HUES64 (cell line): Measurements from ENCODE around the gene PDCD1.

ENCODE experiments used
- H3K27ac ChIP-seq: 2 replicates; pipeline ENCODE4 v1.7.0; 2013; ENCODE audit warnings: low read depth, low read length, inconsistent platforms
- H3K27me3 ChIP-seq: 2 replicates; pipeline ENCODE4 v1.6.1; 2013; ENCODE audit warnings: mild to moderate bottlenecking, low read length; ENCODE audit not compliant: insufficient read depth
- H3K36me3 ChIP-seq: 2 replicates; pipeline ENCODE4 v1.6.1; 2013; ENCODE audit warnings: mild to moderate bottlenecking, low read length; ENCODE audit not compliant: insufficient read depth
- H3K4me1 ChIP-seq: 2 replicates; pipeline ENCODE4 v1.6.1; 2013; ENCODE audit warnings: mild to moderate bottlenecking, low read length, moderate library complexity; ENCODE audit not compliant: insufficient read depth
- H3K4me3 ChIP-seq: 2 replicates; pipeline ENCODE4 v1.5.1; 2013; ENCODE audit warnings: mild to moderate bottlenecking, low read length, moderate library complexity
- H3K9ac ChIP-seq: 2 replicates; pipeline ENCODE4 v1.6.1; 2013; ENCODE audit warnings: mild to moderate bottlenecking, low read depth, low read length
- H3K9me3 ChIP-seq: 2 replicates; pipeline ENCODE4 v1.6.1; 2013; ENCODE audit warnings: low read depth, low read length; ENCODE audit not compliant: insufficient read depth
- WGBS: fragments of 150-250, 120-280 bp; methylation state at CpG from one replicate; pipeline ENCODE4 v1.1.7; 2013; ENCODE audit warnings: missing lambda C conversion rate; 5-methylcytosine and 5-hydroxymethylcytosine counted together

The PDCD1 gene

GRCh38 chr2:241894056-241894641 lies 35.5 kb upstream of the PDCD1 start:
- 88% methylated on average over 23 of the region's 23 CpGs for WGBS
- H3K27ac ChIP-seq, result no peak overlapping the region

DNA sequence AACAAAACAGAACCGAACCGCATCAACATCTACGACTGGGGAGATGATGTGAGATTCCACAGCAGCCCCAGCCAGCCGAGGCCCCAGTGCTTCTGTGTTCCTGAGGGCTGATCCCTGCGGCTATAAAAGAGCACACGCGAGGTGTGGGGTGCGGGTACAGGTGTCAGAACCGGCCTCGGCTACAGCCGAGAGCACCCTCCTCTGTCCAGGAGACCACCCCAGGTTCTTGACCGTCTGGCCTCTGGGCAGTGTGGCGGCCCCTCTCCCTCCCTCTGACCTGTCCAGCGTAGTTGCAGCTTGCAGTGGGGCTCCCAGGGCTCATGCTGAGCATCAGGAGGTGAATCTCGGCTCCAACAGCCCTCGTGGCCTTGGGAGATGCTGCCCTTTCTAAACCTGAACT lies 34.6 kb upstream of the PDCD1 start:
- Histone ChIP-seq H3K9me3 (no peaks in the 10 kb centered on the region), H3K27ac (no peak overlapping the region), H3K4me1 (0 out of 2 replicates have a peak, but pooled peaks cover 4% of the 10 kb centered on the region), H3K36me3 (no peaks in the 10 kb centered on the region), H3K27me3 (no peaks in the 10 kb centered on the region), H3K9ac (no peak overlapping the region), H3K4me3 (no peak overlapping the region)
- WGBS, result 89% methylated on average over 16 of the region's 16 CpGs

More at GRCh38 chr2:241894056-241894641, 35.5 kb upstream of the PDCD1 start:
- H3K36me3 ChIP-seq, result no peaks in the 10 kb centered on the region
- 0 out of 2 replicates have a peak, but pooled peaks cover 4% of the 10 kb centered on the region for H3K4me1 ChIP-seq
- H3K4me3 ChIP-seq, result no peak overlapping the region
- H3K9me3 ChIP-seq, result no peaks in the 10 kb centered on the region
- no peaks in the 10 kb centered on the region for H3K27me3 ChIP-seq
- H3K9ac ChIP-seq, result no peak overlapping the region

GRCh38 chr2:241892299-241893137 lies 33.8 kb upstream of the PDCD1 start:
- Histone ChIP-seq H3K4me3 (no peak overlapping the region), H3K27me3 (no peaks in the 10 kb centered on the region), H3K9me3 (no peaks in the 10 kb centered on the region), H3K9ac (no peak overlapping the region), H3K27ac (no peak overlapping the region), H3K4me1 (0 out of 2 replicates have a peak, but pooled peaks cover 4% of the 10 kb centered on the region), H3K36me3 (no peaks in the 10 kb centered on the region)
- WGBS, result 89% methylated on average over 22 of the region's 22 CpGs

GRCh38 chr2:241891988-241892298 lies 33.2 kb upstream of the PDCD1 start:
- no peaks in the 10 kb centered on the region for H3K9me3 ChIP-seq
- 91% methylated on average over 3 of the region's 3 CpGs for WGBS
- H3K27ac ChIP-seq, result no peak overlapping the region
- 0 out of 2 replicates have a peak, but pooled peaks cover 4% of the 10 kb centered on the region for H3K4me1 ChIP-seq
- H3K9ac ChIP-seq, result no peak overlapping the region
- no peaks in the 10 kb centered on the region for H3K36me3 ChIP-seq
- H3K4me3 ChIP-seq, result no peak overlapping the region
- no peaks in the 10 kb centered on the region for H3K27me3 ChIP-seq

- Histone ChIP-seq H3K9me3 (no peaks in the 10 kb centered on the region), H3K4me3 (no peak overlapping the region), H3K4me1 (0 out of 2 replicates have a peak, but pooled peaks cover 4% of the 10 kb centered on the region), H3K36me3 (no peaks in the 10 kb centered on the region), H3K9ac (no peak overlapping the region), H3K27ac (no peak overlapping the region), H3K27me3 (no peaks in the 10 kb centered on the region)
- 90% methylated on average over 27 of the region's 27 CpGs for WGBS
These were observed 32.8 kb upstream of the PDCD1 start for GRCh38 chr2:241891315-241891987.

- Histone ChIP-seq H3K4me1 (0 out of 2 replicates have a peak, but pooled peaks cover 4% of the 10 kb centered on the region), H3K9ac (no peak overlapping the region), H3K27ac (no peak overlapping the region), H3K9me3 (no peaks in the 10 kb centered on the region), H3K36me3 (no peaks in the 10 kb centered on the region), H3K4me3 (no peak overlapping the region), H3K27me3 (no peaks in the 10 kb centered on the region)
- whole genome bisulfite sequencing, result 71% methylated on average over 29 of the region's 29 CpGs
These were observed 32.0 kb upstream of the PDCD1 start for GRCh38 chr2:241890524-241891235.

DNA sequence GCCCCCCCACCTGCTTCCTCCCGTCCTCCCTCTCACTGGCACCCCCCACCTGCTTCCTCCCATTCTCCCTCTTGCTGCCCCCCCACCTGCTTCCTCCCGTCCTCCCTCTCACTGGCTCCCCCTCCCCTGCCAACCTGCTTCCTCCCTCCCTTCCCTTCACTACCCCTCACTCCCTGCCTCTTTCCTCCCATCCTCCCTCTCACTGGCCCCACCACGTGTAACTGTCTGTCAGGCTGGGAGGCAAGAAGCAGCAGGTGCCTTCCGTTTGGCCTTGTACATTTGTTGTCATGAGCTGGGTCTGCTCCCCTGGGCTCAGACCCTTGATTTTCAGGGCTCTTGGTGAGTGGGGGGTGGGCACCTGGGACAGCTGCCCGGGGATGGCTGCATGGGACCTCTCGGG lies 29.9 kb upstream of the PDCD1 start:
- H3K9ac ChIP-seq, result no peak overlapping the region
- H3K36me3 ChIP-seq, result no peaks in the 10 kb centered on the region
- no peak overlapping the region for H3K4me3 ChIP-seq
- H3K9me3 ChIP-seq, result no peaks in the 10 kb centered on the region
- 50% methylated on average over 5 of the region's 6 CpGs for WGBS
- H3K4me1 ChIP-seq, result 0 out of 2 replicates have a peak, but pooled peaks cover 4% of the 10 kb centered on the region
- no peaks in the 10 kb centered on the region for H3K27me3 ChIP-seq
- no peak overlapping the region for H3K27ac ChIP-seq

DNA sequence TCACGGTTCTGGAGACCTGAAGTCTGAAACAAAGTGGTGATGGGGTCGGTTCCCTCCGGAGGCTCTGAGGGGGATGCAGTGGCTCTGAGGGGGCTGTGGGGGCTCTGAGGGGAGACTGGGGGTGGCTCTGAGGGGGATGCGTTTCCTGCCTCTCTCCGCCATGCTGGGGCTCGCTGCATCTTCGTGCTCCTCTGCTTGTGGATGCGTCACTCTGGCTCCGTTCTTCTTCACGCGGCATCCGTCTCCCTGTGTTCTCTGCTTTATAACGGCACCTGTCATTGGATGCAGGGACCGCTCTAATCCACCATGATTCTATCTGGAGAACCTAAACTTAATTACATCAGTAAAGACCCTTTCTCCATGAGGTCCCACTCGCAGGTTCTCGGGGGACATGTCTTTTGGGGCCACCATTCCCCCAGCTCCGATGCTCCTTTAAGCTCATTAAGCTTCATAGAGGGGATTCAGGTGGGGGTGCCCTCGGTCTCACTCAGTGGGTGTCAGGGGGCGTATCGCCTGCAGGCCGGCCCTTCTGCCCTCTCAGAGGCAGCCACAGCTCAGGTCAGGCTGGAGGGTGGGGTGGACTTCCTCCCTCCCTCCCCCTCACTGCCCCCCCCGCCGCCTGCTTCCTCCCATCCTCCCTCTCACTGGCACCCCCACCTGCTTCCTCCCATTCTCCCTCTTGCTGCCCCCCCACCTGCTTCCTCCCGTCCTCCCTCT lies 29.3 kb upstream of the PDCD1 start:
- H3K9ac ChIP-seq, result no peak overlapping the region
- no peaks in the 10 kb centered on the region for H3K36me3 ChIP-seq
- WGBS, result 71% methylated on average over 16 of the region's 24 CpGs
- H3K27me3 ChIP-seq, result no peaks in the 10 kb centered on the region
- H3K4me3 ChIP-seq, result no peak overlapping the region
- H3K27ac ChIP-seq, result no peak overlapping the region
- H3K4me1 ChIP-seq, result peaks cover 7% of the 10 kb centered on the region
- no peaks in the 10 kb centered on the region for H3K9me3 ChIP-seq

GRCh38 chr2:241886840-241887447 lies 28.2 kb upstream of the PDCD1 start:
- 88% methylated on average over 19 of the region's 19 CpGs for WGBS
- no peaks in the 10 kb centered on the region for H3K9me3 ChIP-seq
- H3K4me3 ChIP-seq, result no peak overlapping the region
- no peak overlapping the region for H3K27ac ChIP-seq
- H3K27me3 ChIP-seq, result no peaks in the 10 kb centered on the region
- no peak overlapping the region for H3K9ac ChIP-seq
- H3K36me3 ChIP-seq, result no peaks in the 10 kb centered on the region
- peaks cover 16% of the 10 kb centered on the region for H3K4me1 ChIP-seq

DNA sequence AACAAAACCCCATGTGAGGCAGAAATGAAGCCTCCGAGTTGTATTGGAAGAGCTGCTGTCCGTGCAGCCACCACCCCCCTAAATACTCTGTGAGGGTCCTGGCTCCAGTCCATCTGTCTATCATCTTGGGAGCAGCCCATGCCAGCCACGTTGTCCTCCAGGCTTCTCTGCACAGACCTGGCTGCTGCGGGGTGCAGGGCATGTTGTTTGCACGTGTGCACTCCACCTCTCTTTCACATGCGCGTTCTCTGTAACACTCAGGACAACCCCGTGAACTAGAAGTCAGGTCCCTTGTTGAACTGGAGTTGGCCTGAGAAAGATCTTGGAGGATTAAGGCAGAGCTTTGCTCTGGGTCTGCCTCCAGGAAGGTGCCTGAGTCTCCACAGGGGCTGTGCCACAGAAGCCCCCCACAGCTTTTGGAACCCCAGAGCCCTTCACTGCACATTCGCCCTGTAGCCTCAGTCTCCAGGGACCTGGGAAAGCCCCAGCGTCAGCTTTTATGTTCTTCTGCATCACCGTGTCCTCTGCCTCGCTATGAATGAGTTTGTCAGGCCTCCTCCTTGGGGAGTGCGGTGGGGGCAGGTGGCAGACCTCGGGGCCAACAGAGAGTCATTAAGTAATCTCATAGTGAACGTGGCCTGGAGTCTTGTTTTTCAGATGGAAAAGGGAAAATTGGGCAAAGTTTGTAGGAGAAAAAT lies 27.4 kb upstream of the PDCD1 start:
- H3K36me3 ChIP-seq, result no peaks in the 10 kb centered on the region
- H3K9me3 ChIP-seq, result no peaks in the 10 kb centered on the region
- no peak overlapping the region for H3K4me3 ChIP-seq
- no peak overlapping the region for H3K27ac ChIP-seq
- no peaks in the 10 kb centered on the region for H3K27me3 ChIP-seq
- 84% methylated on average over 15 of the region's 15 CpGs for WGBS
- H3K4me1 ChIP-seq, result peaks cover 16% of the 10 kb centered on the region
- H3K9ac ChIP-seq, result no peak overlapping the region
